ENCODE measurements around the gene CROCC.
A peak's percentile ranks its signal among the peaks of the same experiment; 100 is the strongest.

CROCC gene

DNA sequence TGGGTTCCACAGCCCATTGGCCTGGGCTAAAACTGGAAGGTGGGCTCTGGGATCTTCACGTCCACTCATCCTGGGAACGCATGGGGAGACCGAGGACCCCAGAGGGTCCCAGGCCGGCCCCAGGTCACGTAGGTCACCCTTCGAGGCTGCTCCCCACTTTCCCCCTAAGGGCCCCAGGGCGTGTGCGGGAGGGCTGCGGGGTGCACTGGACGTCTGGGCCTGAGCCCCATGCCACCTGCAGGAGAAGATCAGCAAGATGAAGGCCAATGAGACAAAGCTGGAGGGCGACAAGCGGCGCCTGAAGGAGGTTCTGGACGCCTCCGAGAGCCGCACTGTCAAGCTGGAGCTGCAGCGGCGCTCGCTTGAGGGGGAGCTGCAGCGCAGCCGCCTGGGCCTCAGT is 46.2 kb downstream of the CROCC start:
- Mint-ChIP-seq H3K9me3 (no peaks in the 10 kb centered on the region), H3K4me3 (no peak overlapping the region), H3K27ac (peak overlapping the region in 1 of 3 experiments; percentile 98), H3K36me3 (ENCODE audit: low read depth) (peaks cover 25% of the 10 kb centered on the region), H3K27me3 (ENCODE audit: low read depth) (no peaks in the 10 kb centered on the region), H3K4me1 (peaks cover 47% of the 10 kb centered on the region)
- TF ChIP-seq, protein P1, sequence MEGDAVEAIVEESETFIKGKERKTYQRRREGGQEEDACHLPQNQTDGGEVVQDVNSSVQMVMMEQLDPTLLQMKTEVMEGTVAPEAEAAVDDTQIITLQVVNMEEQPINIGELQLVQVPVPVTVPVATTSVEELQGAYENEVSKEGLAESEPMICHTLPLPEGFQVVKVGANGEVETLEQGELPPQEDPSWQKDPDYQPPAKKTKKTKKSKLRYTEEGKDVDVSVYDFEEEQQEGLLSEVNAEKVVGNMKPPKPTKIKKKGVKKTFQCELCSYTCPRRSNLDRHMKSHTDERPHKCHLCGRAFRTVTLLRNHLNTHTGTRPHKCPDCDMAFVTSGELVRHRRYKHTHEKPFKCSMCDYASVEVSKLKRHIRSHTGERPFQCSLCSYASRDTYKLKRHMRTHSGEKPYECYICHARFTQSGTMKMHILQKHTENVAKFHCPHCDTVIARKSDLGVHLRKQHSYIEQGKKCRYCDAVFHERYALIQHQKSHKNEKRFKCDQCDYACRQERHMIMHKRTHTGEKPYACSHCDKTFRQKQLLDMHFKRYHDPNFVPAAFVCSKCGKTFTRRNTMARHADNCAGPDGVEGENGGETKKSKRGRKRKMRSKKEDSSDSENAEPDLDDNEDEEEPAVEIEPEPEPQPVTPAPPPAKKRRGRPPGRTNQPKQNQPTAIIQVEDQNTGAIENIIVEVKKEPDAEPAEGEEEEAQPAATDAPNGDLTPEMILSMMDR (IDR thresholded peaks at IDR 0.05; ENCODE audit: unreplicated experiment in 3 of 3) = no peak

- peaks cover 24% of the 10 kb centered on the region for H3K36me3 Mint-ChIP-seq (ENCODE audit: low read depth)
- no peak overlapping the region for H3K4me3 Mint-ChIP-seq
- no peaks in the 10 kb centered on the region for H3K27me3 Mint-ChIP-seq (ENCODE audit: low read depth)
- H3K27ac Mint-ChIP-seq = peak overlapping the region in 2 of 3 experiments; percentile 80 to 85
- TF ChIP-seq, protein P1 (IDR thresholded peaks at IDR 0.05; ENCODE audit: unreplicated experiment in 3 of 3) = no peak
- peaks cover 48% of the 10 kb centered on the region for H3K4me1 Mint-ChIP-seq
- no peaks in the 10 kb centered on the region for H3K9me3 Mint-ChIP-seq
Observed at GRCh38 chr1:16968372-16968771, 46.6 kb downstream of the CROCC start.

GRCh38 chr1:16969057-16969611 is 47.4 kb downstream of the CROCC start:
- Mint-ChIP-seq H3K36me3 (ENCODE audit: low read depth) (peaks cover 25% of the 10 kb centered on the region), H3K9me3 (no peaks in the 10 kb centered on the region), H3K4me3 (no peak overlapping the region), H3K27me3 (ENCODE audit: low read depth) (no peaks in the 10 kb centered on the region), H3K27ac (peak overlapping the region; percentile 22 to 85 (median 80)), H3K4me1 (peaks cover 48% of the 10 kb centered on the region)
- TF ChIP-seq, protein P1 (IDR thresholded peaks at IDR 0.05; ENCODE audit: unreplicated experiment in 3 of 3) = no peak

DNA sequence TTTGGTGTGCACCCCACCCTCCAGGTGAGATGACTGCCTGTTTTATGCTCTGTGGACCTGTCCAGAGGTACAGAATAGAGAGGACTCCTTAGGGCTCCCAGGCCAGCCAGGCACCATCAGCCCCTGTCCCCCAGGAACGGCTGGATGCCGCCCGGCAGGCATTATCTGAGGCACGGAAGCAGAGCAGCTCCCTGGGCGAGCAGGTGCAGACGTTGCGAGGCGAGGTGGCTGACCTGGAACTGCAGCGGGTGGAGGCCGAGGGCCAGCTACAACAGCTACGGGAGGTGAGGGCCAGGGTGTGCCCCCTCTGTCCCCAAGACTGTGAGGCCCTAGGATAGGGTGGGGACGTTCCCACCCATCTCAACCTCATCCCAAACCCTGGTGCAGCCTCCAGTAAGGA is 47.9 kb downstream of the CROCC start:
- no peaks in the 10 kb centered on the region for H3K9me3 Mint-ChIP-seq
- TF ChIP-seq, protein P1 (IDR thresholded peaks at IDR 0.05; ENCODE audit: unreplicated experiment in 3 of 3) = no peak
- peak overlapping the region; percentile 22 to 85 (median 78) for H3K27ac Mint-ChIP-seq
- peaks cover 48% of the 10 kb centered on the region for H3K4me1 Mint-ChIP-seq
- no peak overlapping the region for H3K4me3 Mint-ChIP-seq
- H3K36me3 Mint-ChIP-seq (ENCODE audit: low read depth) = peaks cover 25% of the 10 kb centered on the region
- no peaks in the 10 kb centered on the region for H3K27me3 Mint-ChIP-seq (ENCODE audit: low read depth)

- Mint-ChIP-seq H3K9me3 (no peaks in the 10 kb centered on the region), H3K36me3 (ENCODE audit: low read depth) (peaks cover 25% of the 10 kb centered on the region), H3K4me1 (peaks cover 42% of the 10 kb centered on the region), H3K27ac (peak overlapping the region; percentile 49 to 85 (median 78)), H3K27me3 (ENCODE audit: low read depth) (no peaks in the 10 kb centered on the region), H3K4me3 (no peak overlapping the region)
- TF ChIP-seq, protein P1 (IDR thresholded peaks at IDR 0.05; ENCODE audit: unreplicated experiment in 3 of 3) = no peak
Observed at GRCh38 chr1:16970132-16970910, 48.6 kb downstream of the CROCC start.

All from nephron (organoid).